Naive thymus-derived CD8-positive, alpha-beta T cell (primary cell): ENCODE measurements around the gene AGAP3. TPM values are rescaled to one million over a fixed set of nuclear protein-coding genes. Genes with fewer than 3 reads are reported as not detected.

Experiments used
- ATAC-seq, 2 donors: fragments of 150-1000 bp; cut with Tn5 transposase in 1 of 2; sonication (Bioruptor Pico), chemical (Tn5 transposase) in 1 of 2; 1 replicate in 1 of 2; 2 replicates in 1 of 2; pipeline ENCODE4 v1.10.0; 2021; ENCODE audit warnings: mild to moderate bottlenecking in 2 of 2, moderate library complexity in 2 of 2
- POLR2A ChIA-PET: fragments of 350-600 bp; sonication (Branson Sonifier 250); formaldehyde crosslinking; loops from one replicate; lab custom pipeline; 2021; ENCODE audit warnings: antibody characterized with exemption; lab: Charles Lee
- DNase-seq, 10 donors: peaks; one replicate each; pipeline versions ENCODE4 v3.0.0 to v3.0.0-alpha.2; 2020 to 2022
- H3K27ac Mint-ChIP-seq, 10 donors: one replicate each; pipeline ENCODE4 v1.8.0; 2020 to 2022; ENCODE audit warnings: mild to moderate bottlenecking in 10 of 10, mixed read lengths in 10 of 10, moderate library complexity in 4 of 10, inconsistent platforms in 1 of 10
- H3K27me3 Mint-ChIP-seq, 5 donors: one replicate each; pipeline ENCODE4 v1.8.0; 2021 to 2022; ENCODE audit warnings: mixed read lengths in 5 of 5
- H3K36me3 Mint-ChIP-seq, 3 donors: one replicate each; pipeline ENCODE4 v1.8.0; 2020 to 2022; ENCODE audit warnings: mixed read lengths in 3 of 3, mild to moderate bottlenecking in 2 of 3, inconsistent platforms in 1 of 3
- H3K4me1 Mint-ChIP-seq, 4 donors: one replicate each; pipeline ENCODE4 v1.8.0; 2021 to 2022; ENCODE audit warnings: mixed read lengths in 4 of 4
- H3K4me3 Mint-ChIP-seq, 10 donors: one replicate each; pipeline ENCODE4 v1.8.0; 2020 to 2022; ENCODE audit warnings: mild to moderate bottlenecking in 10 of 10, mixed read lengths in 10 of 10, moderate library complexity in 6 of 10, inconsistent platforms in 1 of 10
- H3K9me3 Mint-ChIP-seq, 9 donors: one replicate each; pipeline ENCODE4 v1.8.0; 2020 to 2022; ENCODE audit warnings: mixed read lengths in 9 of 9, mild to moderate bottlenecking in 3 of 9, inconsistent platforms in 1 of 9, moderate library complexity in 1 of 9
- polyA plus RNA-seq, 3 donors: library from polyadenylated mRNA; unstranded; fragments of 300-500 nt; fragmentation: Illumina TruSeq; gene quantifications; one replicate each; pipeline ENCODE4 v1.2.3, GENCODE V29; 2021
- total RNA-seq, 8 experiments: library from RNA in 2 of 8; stranded (reverse) in 2 of 8; gene quantifications; one replicate each; pipeline ENCODE4 v1.2.3 and lab custom pipeline; 2021 to 2026

AGAP3 gene
- total and polyA plus RNA-seq, 5 experiments from 2014 or later, result 1.1 to 36.9 (median 6.0) TPM

GRCh38 chr7:151133266-151133985 is 47.2 kb downstream of the AGAP3 start:
- Mint-ChIP-seq H3K27me3 (peaks cover 0 to 1% (median 0%) of the 10 kb centered on the region in 5 donors), H3K9me3 (no peaks in the 10 kb centered on the region), H3K4me3 (no peak overlapping the region), H3K4me1 (no peaks in the 10 kb centered on the region), H3K27ac (peak overlapping the region in 1 of 10 donors; percentile 22), H3K36me3 (peaks cover 0 to 42% (median 2%) of the 10 kb centered on the region in 3 donors)
- ATAC-seq (no peak), DNase-seq (peak in 1 of 10 donors; percentile 26)
- POLR2A ChIA-PET, result no interaction called here

- Mint-ChIP-seq H3K4me1 (no peaks in the 10 kb centered on the region), H3K27me3 (peaks cover 0 to 1% (median 0%) of the 10 kb centered on the region in 5 donors), H3K27ac (no peak overlapping the region), H3K36me3 (peaks cover 0 to 38% (median 2%) of the 10 kb centered on the region in 3 donors), H3K9me3 (no peaks in the 10 kb centered on the region), H3K4me3 (no peak overlapping the region)
- no peak for ATAC-seq
- peak in 1 of 10 donors; percentile 58 for DNase-seq
- POLR2A ChIA-PET, result no interaction called here
Observed at GRCh38 chr7:151133986-151134742, 47.9 kb downstream of the AGAP3 start.

- ATAC-seq (no peak), DNase-seq (peak in 1 of 10 donors; percentile 24)
- Mint-ChIP-seq H3K9me3 (no peaks in the 10 kb centered on the region), H3K4me3 (no peak overlapping the region), H3K4me1 (no peaks in the 10 kb centered on the region), H3K27me3 (peaks cover 0 to 1% (median 0%) of the 10 kb centered on the region in 5 donors), H3K36me3 (peaks cover 0 to 37% (median 2%) of the 10 kb centered on the region in 3 donors), H3K27ac (peak overlapping the region in 1 of 10 donors; percentile 9)
- POLR2A ChIA-PET, result no interaction called here
Observed at GRCh38 chr7:151134743-151135524, 48.7 kb downstream of the AGAP3 start.

GRCh38 chr7:151135525-151135845 is 49.2 kb downstream of the AGAP3 start:
- H3K4me1 Mint-ChIP-seq, result no peaks in the 10 kb centered on the region
- peaks cover 0 to 33% (median 2%) of the 10 kb centered on the region in 3 donors for H3K36me3 Mint-ChIP-seq
- POLR2A ChIA-PET, result interaction anchor here (0.6 kb wide), 1 partner anchor 665 kb away, joined by 3 read pairs; no protein-coding TSS in a partner anchor
- H3K27ac Mint-ChIP-seq, result no peak overlapping the region
- H3K9me3 Mint-ChIP-seq, result no peaks in the 10 kb centered on the region
- H3K4me3 Mint-ChIP-seq, result no peak overlapping the region
- DNase-seq, result peak in 1 of 10 donors; percentile 22
- H3K27me3 Mint-ChIP-seq, result peaks cover 0 to 1% (median 0%) of the 10 kb centered on the region in 5 donors
- ATAC-seq, result no peak

GRCh38 chr7:151135866-151136843 is 49.9 kb downstream of the AGAP3 start:
- DNase-seq, result peak in 1 of 10 donors; percentile 35
- no peak overlapping the region for H3K27ac Mint-ChIP-seq
- H3K9me3 Mint-ChIP-seq, result no peaks in the 10 kb centered on the region
- peaks cover 0 to 28% (median 2%) of the 10 kb centered on the region in 3 donors for H3K36me3 Mint-ChIP-seq
- no peak overlapping the region for H3K4me3 Mint-ChIP-seq
- ATAC-seq, result no peak
- H3K27me3 Mint-ChIP-seq, result peaks cover 0 to 1% (median 0%) of the 10 kb centered on the region in 5 donors
- no peaks in the 10 kb centered on the region for H3K4me1 Mint-ChIP-seq
- POLR2A ChIA-PET, result interaction anchor here (0.6 kb wide), 1 partner anchor 665 kb away, joined by 3 read pairs; no protein-coding TSS in a partner anchor

GRCh38 chr7:151137076-151137675 is 50.9 kb downstream of the AGAP3 start:
- Mint-ChIP-seq H3K9me3 (no peaks in the 10 kb centered on the region), H3K4me3 (no peak overlapping the region), H3K36me3 (peaks cover 0 to 25% (median 2%) of the 10 kb centered on the region in 3 donors), H3K27ac (no peak overlapping the region), H3K27me3 (peaks cover 0 to 1% (median 0%) of the 10 kb centered on the region in 5 donors), H3K4me1 (no peaks in the 10 kb centered on the region)
- POLR2A ChIA-PET, result no interaction called here
- peak in 1 of 10 donors; percentile 53 for DNase-seq
- no peak for ATAC-seq

GRCh38 chr7:151137791-151138152 is 51.5 kb downstream of the AGAP3 start:
- no peak overlapping the region for H3K4me3 Mint-ChIP-seq
- peaks cover 0 to 22% (median 2%) of the 10 kb centered on the region in 3 donors for H3K36me3 Mint-ChIP-seq
- DNase-seq, result peak in 1 of 10 donors; percentile 49
- no peaks in the 10 kb centered on the region for H3K9me3 Mint-ChIP-seq
- no peak overlapping the region for H3K27ac Mint-ChIP-seq
- H3K4me1 Mint-ChIP-seq, result no peaks in the 10 kb centered on the region
- peaks cover 0 to 1% (median 0%) of the 10 kb centered on the region in 5 donors for H3K27me3 Mint-ChIP-seq
- no peak for ATAC-seq
- POLR2A ChIA-PET, result no interaction called here

- Mint-ChIP-seq H3K4me3 (no peak overlapping the region), H3K27me3 (peaks cover 0 to 1% (median 0%) of the 10 kb centered on the region in 5 donors), H3K4me1 (no peaks in the 10 kb centered on the region), H3K27ac (no peak overlapping the region), H3K9me3 (no peaks in the 10 kb centered on the region), H3K36me3 (peaks cover 0 to 23% (median 2%) of the 10 kb centered on the region in 3 donors)
- ATAC-seq (no peak), DNase-seq (peak in 2 of 10 donors; percentile 15 to 51)
- POLR2A ChIA-PET, result no interaction called here
Observed at GRCh38 chr7:151138153-151138851, 52.0 kb downstream of the AGAP3 start.

- H3K9me3 Mint-ChIP-seq, result no peaks in the 10 kb centered on the region
- H3K36me3 Mint-ChIP-seq, result peaks cover 0 to 29% (median 0%) of the 10 kb centered on the region in 3 donors
- H3K27ac Mint-ChIP-seq, result peak overlapping the region in 2 of 10 donors; percentile 2 to 60
- H3K27me3 Mint-ChIP-seq, result no peaks in the 10 kb centered on the region
- DNase-seq (peak in 1 of 10 donors; percentile 42), ATAC-seq (no peak)
- no peaks in the 10 kb centered on the region for H3K4me1 Mint-ChIP-seq
- POLR2A ChIA-PET, result interaction anchor here (0.6 to 0.8 kb wide), 2 partner anchors 28 to 143 kb away, joined by 3 read pairs; partner anchors contain the start of gene GBX1
- H3K4me3 Mint-ChIP-seq, result no peak overlapping the region
Observed at GRCh38 chr7:151139071-151139790, 53.0 kb downstream of the AGAP3 start.

GRCh38 chr7:151139791-151140190 is 53.5 kb downstream of the AGAP3 start:
- Mint-ChIP-seq H3K27me3 (no peaks in the 10 kb centered on the region), H3K4me1 (no peaks in the 10 kb centered on the region), H3K36me3 (peaks cover 0 to 29% (median 0%) of the 10 kb centered on the region in 3 donors), H3K27ac (peak overlapping the region in 1 of 10 donors; percentile 60), H3K4me3 (no peak overlapping the region), H3K9me3 (no peaks in the 10 kb centered on the region)
- POLR2A ChIA-PET, result interaction anchor here (0.8 kb wide), 1 partner anchor 28 kb away, joined by 3 read pairs; the partner anchor contains the start of gene GBX1
- peak in 1 of 10 donors; percentile 52 for DNase-seq
- no peak for ATAC-seq
